Keratinocyte (primary cell): ENCODE results near the gene SMPD1. TPM values are rescaled to one million over a fixed set of nuclear protein-coding genes. Genes with fewer than 3 reads are reported as not detected.

Experiments used
- DNase-seq: peaks from one replicate; pipeline ENCODE4 v3.0.0-alpha.2; 2011; ENCODE audit warnings: low read depth, missing footprints, low spot score
- FAIRE-seq: peaks from 2 replicates; lab custom pipeline; 2011; peaks lifted over from hg19 to GRCh38; lab: Jason Lieb, UNC
- H2AFZ ChIP-seq: 2 replicates; pipeline ENCODE4 v1.6.0; 2012; ENCODE audit warnings: low read length, control low read depth, inconsistent platforms; ENCODE audit not compliant: control insufficient read depth
- H3K27ac ChIP-seq: 2 replicates; pipeline ENCODE4 v1.5.1; 2011; ENCODE audit warnings: low read length; ENCODE audit not compliant: control insufficient read depth, insufficient read depth
- H3K27me3 ChIP-seq: 3 replicates; pipeline ENCODE4 v1.6.0; 2011; ENCODE audit warnings: low read length; ENCODE audit not compliant: control insufficient read depth, insufficient read depth; ENCODE audit errors: extremely low read depth
- H3K36me3 ChIP-seq, 2 experiments: 2 replicates in 1 of 2; 3 replicates in 1 of 2; pipeline ENCODE4 v1.5.1; 2011; ENCODE audit warnings: low read length in 2 of 2, mild to moderate bottlenecking in 1 of 2; ENCODE audit not compliant: control insufficient read depth in 2 of 2, insufficient read depth in 2 of 2; ENCODE audit errors: extremely low read depth in 1 of 2
- H3K4me1 ChIP-seq: 3 replicates; pipeline ENCODE4 v1.5.1; 2011; ENCODE audit warnings: low read length; ENCODE audit not compliant: control insufficient read depth, insufficient read depth; ENCODE audit errors: extremely low read depth
- H3K4me2 ChIP-seq: 3 replicates; pipeline ENCODE4 v1.6.0; 2011; ENCODE audit warnings: low read depth, low read length; ENCODE audit not compliant: control insufficient read depth, insufficient read depth; ENCODE audit errors: extremely low read depth
- H3K4me3 ChIP-seq, 3 experiments: fragments of 200-600 bp in 1 of 3; sonication (generic) in 1 of 3; 2 replicates in 2 of 3; 3 replicates in 1 of 3; pipeline ENCODE4 v1.5.1; 2011 to 2016; ENCODE audit warnings: low read length in 3 of 3, mild to moderate bottlenecking in 3 of 3, control low read depth in 2 of 3, inconsistent platforms in 1 of 3, low read depth in 1 of 3, mixed read lengths in 1 of 3, mixed run types in 1 of 3, moderate library complexity in 1 of 3; ENCODE audit not compliant: control insufficient read depth in 2 of 3, insufficient read depth in 2 of 3; ENCODE audit errors: extremely low read depth in 1 of 3
- H3K79me2 ChIP-seq: 2 replicates; pipeline ENCODE4 v1.6.0; 2012; ENCODE audit warnings: low read length; ENCODE audit not compliant: control insufficient read depth, insufficient read depth
- H3K9ac ChIP-seq: 3 replicates; pipeline ENCODE4 v1.6.0; 2011; ENCODE audit warnings: low read length; ENCODE audit not compliant: control insufficient read depth, insufficient read depth; ENCODE audit errors: extremely low read depth
- H3K9me1 ChIP-seq: 3 replicates; pipeline ENCODE4 v1.6.0; 2011; ENCODE audit warnings: low read length; ENCODE audit not compliant: control insufficient read depth, insufficient read depth; ENCODE audit errors: extremely low read depth
- H3K9me3 ChIP-seq: 2 replicates; pipeline ENCODE4 v1.5.1; 2012; ENCODE audit warnings: low read depth, low read length; ENCODE audit not compliant: control insufficient read depth
- H4K20me1 ChIP-seq: 3 replicates; pipeline ENCODE4 v1.6.0; 2011; ENCODE audit warnings: low read length; ENCODE audit not compliant: control insufficient read depth, insufficient read depth; ENCODE audit errors: extremely low read depth
- CTCF ChIP-seq, 3 experiments: IDR thresholded peaks in 1 of 3; conservative IDR thresholded peaks in 1 of 3; optimal IDR thresholded peaks in 1 of 3; 2 replicates in 2 of 3; 3 replicates in 1 of 3; pipeline versions ENCODE3 to v1.5.1; 2011; ENCODE audit warnings: low read length in 3 of 3, mild to moderate bottlenecking in 3 of 3, moderate library complexity in 2 of 3, control low read depth in 1 of 3, inconsistent platforms in 1 of 3; ENCODE audit not compliant: insufficient read depth in 2 of 3; ENCODE audit errors: extremely low read depth in 1 of 3
- EZH2 ChIP-seq: IDR thresholded peaks from one replicate; pipeline ENCODE4 v1.6.1; 2012; ENCODE audit warnings: inconsistent platforms, mild to moderate bottlenecking, low read length, moderate library complexity
- dilution Hi-C: fragments of 300-500 bp; cut with MboI; formaldehyde crosslinking; loops from one replicate; pipeline ENCODE4 v1.7.0; 2020; ENCODE audit warnings: low sequenced_read_pairs; ENCODE audit not compliant: extremely low pct_ligation_motif_present
- polyA plus RNA-seq, 5 experiments: library from polyadenylated mRNA; depleted of rRNA in 3 of 5; stranded (reverse) in 3 of 5; stranded (forward) in 1 of 5; unstranded in 1 of 5; fragments of >200 nt; gene quantifications; 1 replicate in 1 of 5; 2 replicates in 3 of 5; 3 replicates in 1 of 5; pipeline versions ENCODE4 v1.2.1 to v1.2.3, GENCODE V29; 2011 to 2012; ENCODE audit warnings: missing spikeins in 2 of 5, low read depth in 1 of 5, low replicate concordance in 1 of 5

SMPD1 gene
- polyA plus RNA-seq, 1 donor (not counting 4 experiments of a cell fraction or from before 2014, with no cell fraction given) = 8.0 TPM

DNA sequence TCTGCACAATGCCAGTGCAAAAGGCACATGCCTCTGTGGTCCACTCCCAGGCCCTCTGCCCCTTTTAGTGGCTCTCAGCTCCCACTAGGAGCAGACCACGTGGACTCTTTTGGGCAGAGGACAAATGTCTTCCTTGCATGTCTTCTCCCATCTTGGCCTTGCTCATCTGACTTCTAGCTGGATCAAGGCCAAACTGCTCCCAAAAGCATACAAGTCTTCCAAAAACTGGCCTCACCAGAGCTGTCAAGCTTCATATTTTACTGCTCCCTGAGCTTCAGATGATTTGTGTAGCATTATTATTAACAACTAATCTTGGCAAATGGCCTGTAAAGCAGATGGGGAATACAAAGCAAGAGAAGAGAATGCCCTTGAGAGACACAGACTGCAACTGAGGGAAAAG lies 6.9 kb downstream of the SMPD1 start:
- no peak for TF ChIP-seq EZH2
- no peaks in the 10 kb centered on the region for H3K27me3 ChIP-seq
- H3K79me2 ChIP-seq = no peaks in the 10 kb centered on the region
- no peak overlapping the region for H3K9ac ChIP-seq
- H2AFZ ChIP-seq = no peak overlapping the region
- H3K4me1 ChIP-seq = no peaks in the 10 kb centered on the region
- H3K27ac ChIP-seq = no peak overlapping the region
- no peak overlapping the region for H3K4me3 ChIP-seq
- H3K9me1 ChIP-seq = no peaks in the 10 kb centered on the region
- H3K4me2 ChIP-seq = no peak overlapping the region
- no peaks in the 10 kb centered on the region for H3K9me3 ChIP-seq
- FAIRE-seq (no peak), DNase-seq (no peak)
- H3K36me3 ChIP-seq = no peaks in the 10 kb centered on the region
- dilution Hi-C loops = no loop called here
- no peaks in the 10 kb centered on the region for H4K20me1 ChIP-seq

DNA sequence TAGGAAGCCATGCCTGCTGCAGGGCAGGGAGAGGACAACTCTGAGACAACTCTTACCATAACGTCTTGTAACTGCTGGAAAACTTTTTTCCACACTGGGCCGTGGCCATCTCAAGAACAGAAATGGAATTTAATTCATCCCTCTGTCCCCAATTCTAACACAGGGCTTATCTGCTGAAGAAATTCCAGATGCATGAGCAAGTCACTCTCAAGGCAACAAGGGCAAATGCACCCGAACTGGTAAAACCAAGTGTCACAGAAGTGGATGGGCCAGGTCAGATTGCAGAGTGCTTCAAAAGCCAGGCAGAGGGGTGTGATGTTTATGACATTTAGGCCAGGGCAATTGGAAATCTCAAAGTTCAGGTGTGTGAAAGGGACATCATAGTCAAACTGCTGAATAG lies 7.4 kb downstream of the SMPD1 start:
- no peak for FAIRE-seq
- Histone ChIP-seq H3K27me3 (no peaks in the 10 kb centered on the region), H3K27ac (no peak overlapping the region), H3K4me2 (no peak overlapping the region), H3K9me3 (no peaks in the 10 kb centered on the region), H2AFZ (no peak overlapping the region), H3K4me1 (no peaks in the 10 kb centered on the region), H4K20me1 (no peaks in the 10 kb centered on the region), H3K9ac (no peak overlapping the region), H3K79me2 (no peaks in the 10 kb centered on the region), H3K9me1 (no peaks in the 10 kb centered on the region), H3K36me3 (no peaks in the 10 kb centered on the region), H3K4me3 (no peak overlapping the region)
- DNase-seq = no peak
- dilution Hi-C loops = no loop called here
- no peak for TF ChIP-seq EZH2
- TF ChIP-seq CTCF (optimal IDR thresholded peaks at IDR 0.05 in 1 of 3, IDR thresholded peaks at IDR 0.05 in 1 of 3, conservative IDR thresholded peaks at IDR 0.05 in 1 of 3; ENCODE audit: extremely low read depth in 1 of 3, insufficient read depth in 2 of 3, low read length in 3 of 3) = no peak
